Stimulated activated effector memory CD8-positive, alpha-beta T cell treated with anti-CD3 and anti-CD28 coated beads, Interleukin-12 subunit alpha, Interleukin-12 subunit beta, amount 100 ng/mL, for 72 hours (primary cell): Measurements from ENCODE around the gene TSC2.

ENCODE experiments used
- ATAC-seq: fragments of 150-1000 bp; cut with Tn5 transposase; 2 replicates; pipeline ENCODE4 v1.10.0; 2021
- DNase-seq, 2 donors: peaks; one replicate each; pipeline ENCODE4 v3.0.0; 2021 to 2022; ENCODE audit warnings: low spot score in 2 of 2
- H3K27ac Mint-ChIP-seq: one replicate; pipeline ENCODE4 v1.8.0; 2022; ENCODE audit warnings: mild to moderate bottlenecking, mixed read lengths
- H3K36me3 Mint-ChIP-seq: one replicate; pipeline ENCODE4 v1.8.0; 2022; ENCODE audit warnings: mild to moderate bottlenecking, mixed read lengths
- H3K4me1 Mint-ChIP-seq: one replicate; pipeline ENCODE4 v1.8.0; 2022; ENCODE audit warnings: mixed read lengths
- H3K4me3 Mint-ChIP-seq: one replicate; pipeline ENCODE4 v1.8.0; 2022; ENCODE audit warnings: mild to moderate bottlenecking, mixed read lengths
- H3K9me3 Mint-ChIP-seq: one replicate; pipeline ENCODE4 v1.8.0; 2022; ENCODE audit warnings: mixed read lengths

Gene TSC2

GRCh38 chr16:2060346-2060745, 12.6 kb downstream of the TSC2 start:
- no peak for DNase-seq
- peaks cover 37% of the 10 kb centered on the region for H3K36me3 Mint-ChIP-seq
- no peak for ATAC-seq
- peaks cover 5% of the 10 kb centered on the region for H3K4me1 Mint-ChIP-seq
- no peak overlapping the region for H3K4me3 Mint-ChIP-seq
- H3K27ac Mint-ChIP-seq, result no peak overlapping the region
- no peaks in the 10 kb centered on the region for H3K9me3 Mint-ChIP-seq

- H3K27ac Mint-ChIP-seq, result no peak overlapping the region
- DNase-seq (no peak), ATAC-seq (no peak)
- H3K36me3 Mint-ChIP-seq, result peaks cover 40% of the 10 kb centered on the region
- H3K4me3 Mint-ChIP-seq, result no peak overlapping the region
- peaks cover 8% of the 10 kb centered on the region for H3K4me1 Mint-ChIP-seq
- H3K9me3 Mint-ChIP-seq, result no peaks in the 10 kb centered on the region
Measured at GRCh38 chr16:2061023-2061422, 13.2 kb downstream of the TSC2 start.

- no peak overlapping the region for H3K4me3 Mint-ChIP-seq
- H3K9me3 Mint-ChIP-seq, result no peaks in the 10 kb centered on the region
- no peak for ATAC-seq
Measured at GRCh38 chr16:2061526-2061925, 13.7 kb downstream of the TSC2 start.

GRCh38 chr16:2062801-2063200, 15.0 kb downstream of the TSC2 start:
- H3K4me3 Mint-ChIP-seq, result no peak overlapping the region
- DNase-seq, result no peak
- no peak overlapping the region for H3K27ac Mint-ChIP-seq
- peaks cover 11% of the 10 kb centered on the region for H3K4me1 Mint-ChIP-seq
- H3K9me3 Mint-ChIP-seq, result no peaks in the 10 kb centered on the region
- peaks cover 57% of the 10 kb centered on the region for H3K36me3 Mint-ChIP-seq
- ATAC-seq, result no peak

More at GRCh38 chr16:2061526-2061925, 13.7 kb downstream of the TSC2 start:
- peaks cover 44% of the 10 kb centered on the region for H3K36me3 Mint-ChIP-seq
- H3K4me1 Mint-ChIP-seq, result peaks cover 11% of the 10 kb centered on the region
- no peak overlapping the region for H3K27ac Mint-ChIP-seq
- no peak for DNase-seq

- Mint-ChIP-seq H3K36me3 (peaks cover 63% of the 10 kb centered on the region), H3K4me1 (peaks cover 6% of the 10 kb centered on the region), H3K4me3 (no peak overlapping the region), H3K9me3 (no peaks in the 10 kb centered on the region), H3K27ac (no peak overlapping the region)
- DNase-seq (no peak), ATAC-seq (no peak)
Measured at GRCh38 chr16:2063861-2064260, 16.1 kb downstream of the TSC2 start.

GRCh38 chr16:2064368-2064945, 16.7 kb downstream of the TSC2 start:
- Mint-ChIP-seq H3K27ac (no peak overlapping the region), H3K36me3 (peaks cover 64% of the 10 kb centered on the region), H3K9me3 (no peaks in the 10 kb centered on the region), H3K4me1 (peaks cover 6% of the 10 kb centered on the region), H3K4me3 (no peak overlapping the region)
- DNase-seq, result no peak
- no peak for ATAC-seq

- Mint-ChIP-seq H3K4me3 (no peak overlapping the region), H3K27ac (no peak overlapping the region), H3K4me1 (peaks cover 6% of the 10 kb centered on the region), H3K36me3 (peaks cover 63% of the 10 kb centered on the region), H3K9me3 (no peaks in the 10 kb centered on the region)
- no peak for ATAC-seq
- DNase-seq, result no peak
Measured at GRCh38 chr16:2066139-2066538, 18.4 kb downstream of the TSC2 start.

GRCh38 chr16:2070576-2071453, 23.0 kb downstream of the TSC2 start:
- no peak for ATAC-seq
- DNase-seq, result no peak
- peaks cover 5% of the 10 kb centered on the region for H3K4me1 Mint-ChIP-seq
- no peak overlapping the region for H3K27ac Mint-ChIP-seq
- H3K4me3 Mint-ChIP-seq, result no peak overlapping the region
- H3K36me3 Mint-ChIP-seq, result peaks cover 64% of the 10 kb centered on the region
- H3K9me3 Mint-ChIP-seq, result no peaks in the 10 kb centered on the region

- DNase-seq (no peak), ATAC-seq (no peak)
- H3K4me1 Mint-ChIP-seq, result no peaks in the 10 kb centered on the region
- H3K36me3 Mint-ChIP-seq, result peaks cover 59% of the 10 kb centered on the region
- peak overlapping the region; percentile 29 for H3K27ac Mint-ChIP-seq
- no peak overlapping the region for H3K4me3 Mint-ChIP-seq
- no peaks in the 10 kb centered on the region for H3K9me3 Mint-ChIP-seq
Measured at GRCh38 chr16:2071454-2072202, 23.8 kb downstream of the TSC2 start.

GRCh38 chr16:2072926-2073325, 25.1 kb downstream of the TSC2 start:
- peaks cover 57% of the 10 kb centered on the region for H3K36me3 Mint-ChIP-seq
- no peaks in the 10 kb centered on the region for H3K9me3 Mint-ChIP-seq
- DNase-seq, result no peak
- H3K27ac Mint-ChIP-seq, result peak overlapping the region; percentile 70
- H3K4me3 Mint-ChIP-seq, result no peak overlapping the region
- no peaks in the 10 kb centered on the region for H3K4me1 Mint-ChIP-seq
- no peak for ATAC-seq

- Mint-ChIP-seq H3K9me3 (no peaks in the 10 kb centered on the region), H3K27ac (peak overlapping the region; percentile 60), H3K4me1 (no peaks in the 10 kb centered on the region), H3K4me3 (no peak overlapping the region), H3K36me3 (peaks cover 48% of the 10 kb centered on the region)
- no peak for DNase-seq
- no peak for ATAC-seq
Measured at GRCh38 chr16:2074071-2074470, 26.3 kb downstream of the TSC2 start.

GRCh38 chr16:2075631-2076030, 27.8 kb downstream of the TSC2 start:
- Mint-ChIP-seq H3K36me3 (peaks cover 42% of the 10 kb centered on the region), H3K4me1 (no peaks in the 10 kb centered on the region), H3K27ac (no peak overlapping the region), H3K4me3 (no peak overlapping the region), H3K9me3 (no peaks in the 10 kb centered on the region)
- no peak for DNase-seq
- no peak for ATAC-seq

- Mint-ChIP-seq H3K4me1 (no peaks in the 10 kb centered on the region), H3K27ac (no peak overlapping the region), H3K9me3 (no peaks in the 10 kb centered on the region), H3K4me3 (no peak overlapping the region), H3K36me3 (peaks cover 45% of the 10 kb centered on the region)
- DNase-seq (no peak), ATAC-seq (no peak)
Measured at GRCh38 chr16:2076072-2076865, 28.5 kb downstream of the TSC2 start.

- Mint-ChIP-seq H3K4me3 (no peak overlapping the region), H3K27ac (no peak overlapping the region), H3K9me3 (no peaks in the 10 kb centered on the region), H3K36me3 (peaks cover 43% of the 10 kb centered on the region), H3K4me1 (peaks cover under 1% of the 10 kb centered on the region)
- ATAC-seq, result no peak
- DNase-seq, result no peak
Measured at GRCh38 chr16:2077016-2077415, 29.2 kb downstream of the TSC2 start.

GRCh38 chr16:2077696-2078095, 29.9 kb downstream of the TSC2 start:
- Mint-ChIP-seq H3K27ac (no peak overlapping the region), H3K4me3 (no peak overlapping the region), H3K9me3 (no peaks in the 10 kb centered on the region), H3K36me3 (peaks cover 36% of the 10 kb centered on the region), H3K4me1 (peaks cover 5% of the 10 kb centered on the region)
- no peak for DNase-seq
- no peak for ATAC-seq
